GM18526 (cell line): ENCODE results near the gene DST.

Experiments
- POLR2A ChIP-seq: IDR thresholded peaks from 3 replicates; pipeline ENCODE4 v1.6.1; 2011; ENCODE audit not compliant: insufficient read length; ENCODE audit errors: extremely low read depth

DST gene

DNA sequence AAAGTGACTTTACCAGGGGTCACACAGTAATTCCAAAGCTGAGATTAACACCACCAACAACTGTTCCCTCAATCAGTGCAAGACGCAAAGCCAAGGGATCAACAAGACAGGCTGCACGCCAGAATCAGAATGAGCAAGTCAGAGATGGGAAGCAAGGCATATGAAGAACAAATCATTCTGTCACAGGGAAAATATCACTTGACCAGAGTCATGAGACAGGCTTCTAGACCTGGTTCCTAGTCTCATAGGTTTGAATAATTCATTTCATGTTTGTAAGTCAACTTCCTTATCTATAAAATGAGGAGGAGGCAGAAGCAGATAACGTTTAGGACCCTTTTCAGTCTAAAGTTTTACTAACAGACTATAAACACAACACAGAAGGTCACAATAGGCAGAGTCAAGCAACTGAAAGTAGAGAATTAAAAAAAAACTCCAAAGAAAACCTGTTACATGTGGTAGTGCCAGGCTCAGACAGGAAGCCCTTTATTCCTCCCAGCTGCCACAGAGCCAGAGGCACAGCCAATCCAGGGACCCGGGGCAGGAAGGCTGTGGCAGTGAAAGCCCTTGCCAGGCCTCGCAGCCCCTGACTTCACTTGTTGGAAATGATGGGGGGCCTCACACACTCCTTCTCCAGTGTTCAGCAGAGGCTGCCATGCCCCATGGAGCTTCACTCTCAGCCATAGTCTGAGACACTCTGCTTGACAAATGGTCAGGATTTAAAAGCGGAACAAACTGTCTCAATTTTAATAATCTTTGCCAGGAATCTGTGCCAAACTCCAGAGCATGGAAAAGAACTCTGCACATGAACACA, 29.2 kb upstream of the DST start:
- TF ChIP-seq POLR2A: no peak

DNA sequence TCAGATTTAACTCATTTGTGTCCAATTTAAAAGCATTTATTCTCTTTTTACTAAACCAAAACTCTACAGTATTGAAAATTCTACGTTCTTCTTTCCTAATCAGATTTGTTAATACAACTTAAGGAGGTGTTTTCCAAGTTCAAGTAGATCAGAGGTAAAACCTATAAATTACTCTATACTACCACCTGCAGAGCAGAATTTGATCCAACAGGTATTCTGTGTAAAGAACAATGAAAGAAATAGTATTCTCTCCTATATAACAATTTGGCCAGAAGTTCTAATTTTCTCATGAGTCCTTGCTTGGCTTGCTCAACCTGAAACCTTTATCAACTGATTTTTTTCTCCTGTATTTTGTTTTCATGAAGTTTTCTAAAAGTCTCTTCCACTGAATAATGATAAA, 28.5 kb upstream of the DST start:
- TF ChIP-seq POLR2A: no peak

DNA sequence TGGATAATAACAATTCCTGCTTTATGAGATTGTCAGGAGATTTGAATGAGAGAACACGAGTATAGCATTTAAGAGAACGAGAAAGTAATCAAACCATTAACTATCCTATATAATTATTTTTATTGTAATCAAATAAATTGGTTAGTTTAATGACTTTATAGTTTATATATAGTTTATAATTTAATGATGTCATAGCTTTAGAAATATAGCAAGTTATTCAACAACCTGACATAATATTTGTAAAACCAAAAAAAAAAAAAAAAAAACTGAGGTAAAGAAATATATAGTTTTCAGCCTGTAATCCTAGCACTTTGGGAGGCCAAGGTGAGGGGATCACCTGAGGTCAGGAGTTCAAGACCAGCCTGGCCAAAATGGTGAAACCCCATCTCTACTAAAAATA, 26.4 kb upstream of the DST start:
- TF ChIP-seq POLR2A: no peak

DNA sequence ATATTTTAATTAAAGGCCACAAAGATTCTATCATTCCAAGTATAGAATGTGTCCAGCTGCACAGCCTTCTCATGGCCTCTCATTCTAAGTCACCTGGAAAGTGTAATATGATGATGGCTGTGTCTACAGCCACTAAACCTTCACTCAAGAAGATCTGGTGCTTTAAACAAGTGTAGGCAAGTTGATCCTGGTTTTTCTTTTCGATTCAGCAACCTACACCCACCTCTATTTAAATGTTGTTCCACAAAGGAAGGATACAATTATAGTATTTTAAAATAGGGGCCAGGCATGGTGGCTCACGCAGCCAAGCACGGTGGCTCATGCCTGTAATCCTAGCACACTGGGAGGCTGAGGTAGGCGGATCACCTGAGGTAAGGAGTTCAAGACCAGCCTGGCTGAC, 25.5 kb upstream of the DST start:
- TF ChIP-seq POLR2A: no peak

DNA sequence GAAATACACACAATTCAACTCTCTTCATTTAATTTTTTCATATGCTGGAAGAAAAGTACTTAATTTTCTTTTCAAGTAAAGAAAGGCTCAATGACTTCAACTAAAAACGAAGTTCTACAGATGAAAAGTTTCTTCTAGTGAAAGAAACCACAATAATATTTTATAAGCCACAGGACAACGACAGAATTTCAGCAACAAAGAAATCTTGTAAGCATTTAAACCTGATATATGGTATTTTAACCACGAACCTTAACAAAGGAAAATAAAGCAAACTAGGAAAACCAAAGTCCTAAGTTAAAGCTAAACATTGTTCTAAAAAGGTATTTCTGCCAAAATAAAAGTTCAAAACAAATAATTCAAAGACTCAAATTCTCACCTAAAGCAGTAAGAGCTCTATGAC, 24.6 kb upstream of the DST start:
- no peak for TF ChIP-seq POLR2A

DNA sequence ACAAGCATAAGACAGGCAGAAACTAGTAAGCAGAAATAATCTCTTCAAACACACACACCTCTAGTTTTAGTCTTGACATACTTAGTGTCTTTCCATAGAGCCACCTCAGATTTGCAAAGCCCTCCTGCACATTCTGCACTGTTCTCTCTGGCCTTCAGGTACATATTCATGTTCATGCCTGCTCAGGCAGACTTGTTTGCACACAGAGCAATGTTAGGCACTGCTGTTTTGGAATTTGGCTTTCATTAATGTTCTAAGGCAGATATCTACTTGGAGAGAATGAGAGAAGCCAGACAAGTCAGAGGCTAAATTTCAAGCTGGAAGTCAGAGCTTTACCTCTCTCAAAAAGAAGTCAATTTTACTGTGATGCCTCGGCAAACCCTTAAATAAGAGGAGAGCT, 21.3 kb upstream of the DST start:
- TF ChIP-seq POLR2A: no peak

DNA sequence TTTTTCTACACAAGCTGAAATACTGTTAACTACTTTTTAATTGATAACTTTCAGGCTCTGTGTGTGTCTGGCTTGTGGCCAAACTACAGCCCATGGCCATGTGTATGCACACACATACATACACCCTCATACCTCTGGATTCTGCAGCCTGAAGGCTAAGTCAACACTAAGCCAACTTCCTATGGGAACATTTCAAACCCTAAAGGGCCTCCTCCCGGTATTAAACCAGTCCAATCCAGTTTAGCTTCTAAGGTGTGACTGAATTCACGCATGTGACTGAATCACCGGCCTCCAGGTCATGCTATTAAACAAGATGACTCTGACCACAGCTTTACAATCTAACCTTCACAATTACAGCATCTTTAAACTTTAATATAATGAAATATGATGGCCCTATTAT, 20.7 kb upstream of the DST start:
- TF ChIP-seq POLR2A: no peak

DNA sequence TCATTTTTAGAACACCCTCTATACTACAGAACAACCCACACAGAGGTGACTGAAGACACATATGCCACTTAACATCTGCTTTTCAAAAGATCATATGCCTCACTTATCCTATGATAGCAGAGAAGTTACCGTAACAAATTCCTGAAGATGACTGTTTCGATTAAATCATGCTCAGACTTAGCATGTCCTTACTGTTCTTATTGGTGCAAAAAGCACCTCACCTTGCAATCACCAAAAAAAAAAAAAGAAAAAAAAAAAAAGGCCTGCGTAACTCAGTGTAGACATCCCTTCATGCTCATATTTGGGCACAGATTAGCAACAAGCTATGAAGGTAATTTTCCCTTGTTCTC, 17.7 kb upstream of the DST start:
- TF ChIP-seq POLR2A: no peak

DNA sequence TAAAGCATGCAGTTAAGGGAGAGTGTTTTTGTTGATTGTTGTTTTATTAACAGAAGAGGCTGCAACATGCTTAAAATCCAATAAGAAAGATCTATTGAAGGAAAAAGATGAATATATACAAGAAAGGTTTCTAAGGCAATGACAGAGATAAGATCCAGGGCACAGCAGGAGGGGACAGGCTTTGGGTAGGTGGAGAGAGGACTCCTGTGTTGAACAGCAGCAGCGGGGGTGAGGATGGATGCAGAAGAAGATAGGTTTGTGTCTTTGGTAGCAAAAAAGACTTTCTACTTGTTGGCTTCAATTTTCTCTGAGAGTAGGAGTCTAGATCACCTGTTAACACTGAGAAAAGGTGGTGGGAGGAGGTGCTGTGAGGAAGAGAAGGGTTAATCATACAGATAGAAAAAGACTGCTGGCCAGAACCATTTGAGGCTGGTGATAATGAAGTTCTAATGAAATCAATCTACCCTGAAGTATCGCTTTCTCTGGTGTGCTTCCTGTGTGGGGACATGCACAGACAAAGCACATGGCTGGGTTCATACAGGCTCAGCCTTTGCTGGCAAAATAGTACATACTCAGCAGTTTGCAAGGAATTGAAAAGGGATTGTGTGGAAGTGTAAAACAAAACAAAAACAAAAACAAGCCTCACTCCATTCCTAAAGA, 17.2 kb upstream of the DST start:
- TF ChIP-seq POLR2A: no peak

DNA sequence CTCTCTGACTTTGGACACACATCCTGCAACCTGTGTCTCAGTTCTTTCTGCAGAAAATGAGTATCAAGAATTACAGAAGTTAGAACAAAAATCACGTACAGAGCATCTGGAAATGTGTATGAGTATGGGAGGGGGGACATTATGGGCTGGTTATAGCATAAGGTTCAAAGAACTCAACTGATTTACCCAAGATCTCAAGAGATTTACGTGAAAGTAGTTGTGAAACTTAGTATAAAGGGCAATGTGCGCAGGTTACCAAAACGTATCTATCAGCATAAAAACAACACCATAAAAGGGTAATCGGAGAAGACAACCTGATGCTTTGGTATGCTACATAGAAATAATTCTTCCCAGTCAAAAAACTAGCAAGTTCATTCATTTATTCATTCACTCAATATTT, 15.6 kb upstream of the DST start:
- TF ChIP-seq POLR2A: no peak

DNA sequence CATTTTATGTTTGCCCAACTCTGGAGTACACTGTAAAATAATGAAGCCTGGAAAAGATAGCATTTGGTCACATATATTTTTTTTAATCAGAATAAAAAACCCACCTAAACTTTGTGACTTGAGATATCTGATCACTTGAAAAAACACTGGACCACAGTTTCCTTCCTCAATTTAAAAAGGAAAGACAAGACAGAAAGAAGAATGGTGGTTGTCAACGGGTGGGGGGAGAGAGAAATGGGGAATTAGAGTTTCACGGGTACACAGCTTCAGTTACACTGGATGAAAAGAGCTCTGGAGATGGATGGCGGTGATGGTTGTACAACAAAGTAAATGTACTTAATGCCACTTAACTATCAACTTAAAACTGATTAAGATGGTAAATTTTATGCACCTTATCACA, 14.7 kb upstream of the DST start:
- TF ChIP-seq POLR2A: no peak

DNA sequence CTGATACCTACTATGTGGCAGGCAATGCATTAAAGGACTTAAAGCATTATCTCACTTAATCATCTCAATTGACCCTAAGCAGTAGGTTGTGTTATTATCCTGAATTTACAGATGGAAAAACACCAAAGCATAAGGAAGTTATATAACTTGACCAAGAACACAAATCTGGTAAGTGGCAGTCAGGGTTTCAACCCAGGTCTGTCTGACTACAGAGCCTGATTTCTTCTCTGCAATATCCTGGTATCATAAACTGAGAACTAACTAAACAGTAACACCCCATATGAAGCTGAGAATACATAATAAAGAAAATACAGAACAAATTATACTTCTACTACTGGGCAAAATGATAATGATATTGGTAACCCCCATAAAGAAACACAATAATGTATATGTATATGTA, 13.8 kb upstream of the DST start:
- TF ChIP-seq POLR2A: no peak

DNA sequence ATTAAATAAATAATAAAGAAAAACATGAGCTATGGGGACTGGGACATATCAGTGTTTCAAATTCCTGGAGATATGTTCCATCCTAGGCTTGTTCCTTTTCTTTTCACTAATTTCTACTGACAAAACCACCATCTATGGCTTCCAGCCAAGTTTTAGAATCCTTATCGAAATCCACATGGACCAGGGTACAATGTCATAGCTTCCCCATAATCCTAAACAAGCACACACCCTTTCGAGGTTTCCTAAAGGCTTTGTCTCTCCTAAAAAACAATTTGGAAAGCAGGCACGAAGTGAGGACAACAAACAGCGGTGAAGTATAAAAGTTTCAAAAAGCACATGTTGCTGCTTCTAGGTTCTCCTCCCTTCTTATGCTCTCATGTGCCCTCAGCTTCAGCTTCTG, 13.3 kb upstream of the DST start:
- TF ChIP-seq POLR2A: no peak

DNA sequence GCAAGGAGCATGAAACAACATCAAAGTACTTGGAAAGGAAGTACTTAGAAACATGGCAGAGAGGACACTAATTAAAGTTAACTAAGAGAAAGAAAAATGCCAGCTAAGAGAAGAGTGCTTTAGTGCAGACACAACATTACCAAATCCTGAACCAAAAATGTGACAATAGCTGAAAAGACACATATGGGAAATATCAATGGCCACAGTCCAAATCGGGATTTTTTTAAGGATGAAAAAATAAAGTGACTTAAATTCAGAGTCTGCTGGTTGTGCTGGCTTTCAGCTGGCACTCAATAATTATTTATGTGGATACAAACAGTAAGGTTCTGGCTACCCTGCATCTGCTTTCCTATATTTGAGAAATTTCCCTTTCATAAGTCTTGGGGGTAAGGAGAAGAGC, 12.6 kb upstream of the DST start:
- TF ChIP-seq POLR2A: no peak

DNA sequence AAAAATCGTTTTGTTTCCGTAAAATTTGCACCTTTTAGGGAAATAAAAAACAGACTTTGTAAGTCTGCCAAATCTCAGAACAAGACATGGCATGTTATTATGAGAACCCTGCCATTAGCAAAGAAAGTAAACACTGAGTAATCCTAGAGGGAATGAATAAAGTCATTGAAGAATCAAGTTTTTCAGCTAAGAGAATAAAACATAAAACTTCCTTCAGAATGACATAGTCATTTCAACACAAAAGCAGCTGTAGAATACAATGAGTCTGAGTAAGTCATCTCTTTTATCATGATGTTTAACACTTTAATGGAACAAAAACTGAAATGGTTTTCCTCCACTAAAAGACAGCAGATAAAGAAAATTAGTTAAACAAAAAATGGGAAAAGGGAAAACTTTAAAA, 10.3 kb upstream of the DST start:
- no peak for TF ChIP-seq POLR2A

DNA sequence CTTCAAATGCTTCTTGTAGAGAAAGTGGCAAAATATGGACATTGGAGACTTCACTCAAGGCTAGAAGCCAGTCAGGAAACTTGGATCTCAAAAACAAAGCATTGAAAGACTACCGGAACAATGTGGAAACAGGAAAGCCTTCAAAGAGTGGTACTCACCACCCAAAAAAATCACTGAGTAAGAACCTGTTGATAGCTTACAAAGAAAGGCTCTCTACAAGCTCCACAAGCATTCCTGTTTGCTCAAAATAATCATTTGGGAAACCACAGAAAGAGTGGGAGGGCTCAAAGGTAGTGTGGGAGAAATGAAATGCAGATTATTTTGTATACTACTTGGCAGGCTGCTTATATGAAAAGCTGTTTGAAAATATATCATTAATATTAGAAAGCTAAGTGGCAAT, 9.5 kb upstream of the DST start:
- no peak for TF ChIP-seq POLR2A

DNA sequence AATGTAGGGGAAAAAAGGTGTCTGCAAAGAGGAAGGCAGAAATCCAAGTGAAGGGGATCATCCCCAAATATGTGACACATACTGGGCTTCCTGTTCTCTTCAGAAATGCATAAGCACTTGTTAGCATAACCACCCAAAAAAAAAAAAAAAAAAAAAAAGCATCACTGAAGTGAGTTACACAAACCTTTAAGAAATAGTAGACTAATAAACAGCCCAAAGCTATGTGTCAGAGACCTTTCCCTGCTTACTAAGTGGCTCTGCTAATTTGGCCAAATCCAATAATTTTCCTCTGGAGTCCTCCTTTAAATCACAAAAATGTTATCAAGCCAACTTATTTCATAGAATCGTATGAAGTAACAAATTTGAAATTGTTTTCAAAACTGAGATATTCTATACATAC, 7.5 kb upstream of the DST start:
- TF ChIP-seq POLR2A: no peak
